ENCODE results near the gene SPC25.

- TF ChIP-seq ZFX (CRISPR knock-in tag; IDR thresholded peaks at IDR 0.05; ENCODE audit: low read depth): no peak
- TF ChIP-seq NR3C1 (CRISPR knock-in tag; IDR thresholded peaks at IDR 0.05): no peak
- no peak for TF ChIP-seq ZBTB10 (CRISPR knock-in tag; IDR thresholded peaks at IDR 0.05; ENCODE audit: borderline replicate concordance)
- TF ChIP-seq NR2F1 (CRISPR knock-in tag; IDR thresholded peaks at IDR 0.05): no peak
- TF ChIP-seq TCF7 (IDR thresholded peaks at IDR 0.05; ENCODE audit: low read depth): no peak
Observed at GRCh38 chr2:168896783-168897182, 6.6 kb upstream of the SPC25 start.

Measured in HepG2 (cell line).